ENCODE results near the gene SLC2A6.

DNA sequence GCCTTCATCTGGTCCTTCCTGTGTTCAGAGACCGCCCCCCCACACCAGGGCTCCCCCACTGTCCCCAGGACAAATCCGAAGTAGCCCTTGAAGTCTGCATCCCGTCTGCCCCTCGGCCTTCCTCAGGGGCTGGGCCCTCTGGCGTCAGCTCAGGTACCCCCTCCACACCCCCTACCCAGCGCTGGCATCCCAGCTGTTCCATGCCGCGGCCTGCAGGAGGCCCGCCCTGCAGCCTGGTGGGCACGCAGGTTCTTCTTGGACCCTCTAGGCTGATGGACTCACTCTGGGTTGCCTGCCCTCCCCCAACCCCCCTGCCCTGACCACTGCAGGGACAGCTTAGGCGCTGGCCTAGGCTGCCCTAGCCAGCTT, 6.6 kb downstream of the SLC2A6 start:
- TF ChIP-seq, protein P1, sequence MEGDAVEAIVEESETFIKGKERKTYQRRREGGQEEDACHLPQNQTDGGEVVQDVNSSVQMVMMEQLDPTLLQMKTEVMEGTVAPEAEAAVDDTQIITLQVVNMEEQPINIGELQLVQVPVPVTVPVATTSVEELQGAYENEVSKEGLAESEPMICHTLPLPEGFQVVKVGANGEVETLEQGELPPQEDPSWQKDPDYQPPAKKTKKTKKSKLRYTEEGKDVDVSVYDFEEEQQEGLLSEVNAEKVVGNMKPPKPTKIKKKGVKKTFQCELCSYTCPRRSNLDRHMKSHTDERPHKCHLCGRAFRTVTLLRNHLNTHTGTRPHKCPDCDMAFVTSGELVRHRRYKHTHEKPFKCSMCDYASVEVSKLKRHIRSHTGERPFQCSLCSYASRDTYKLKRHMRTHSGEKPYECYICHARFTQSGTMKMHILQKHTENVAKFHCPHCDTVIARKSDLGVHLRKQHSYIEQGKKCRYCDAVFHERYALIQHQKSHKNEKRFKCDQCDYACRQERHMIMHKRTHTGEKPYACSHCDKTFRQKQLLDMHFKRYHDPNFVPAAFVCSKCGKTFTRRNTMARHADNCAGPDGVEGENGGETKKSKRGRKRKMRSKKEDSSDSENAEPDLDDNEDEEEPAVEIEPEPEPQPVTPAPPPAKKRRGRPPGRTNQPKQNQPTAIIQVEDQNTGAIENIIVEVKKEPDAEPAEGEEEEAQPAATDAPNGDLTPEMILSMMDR (IDR thresholded peaks at IDR 0.05; ENCODE audit: poor library complexity), result no peak
- TF ChIP-seq EZH2 (IDR thresholded peaks at IDR 0.05; ENCODE audit: borderline replicate concordance) (no peak), EZH2phosphoT487 (IDR thresholded peaks at IDR 0.05; ENCODE audit: low read depth, severe bottlenecking, unreplicated experiment) (no peak)
